Activated T-cell treated with anti-CD3 and anti-CD28 coated beads, Interleukin-2, amount 50 U/mL, for 4 hours (primary cell): ENCODE results near the gene ATRNL1. TPM values are rescaled to one million over a fixed set of nuclear protein-coding genes. Genes with fewer than 3 reads are reported as not detected.
"Not testable (repeated sequence)": the region's sequence is repeated elsewhere in the genome, so short reads cannot be mapped to it uniquely, and the experiment has no call there.

Experiments used
- ATAC-seq, 2 donors: fragments of 200-7000 bp; cut with Tn5 transposase; one replicate each; pipeline ENCODE4 v1.10.0; 2021
- DNase-seq: peaks from one replicate; pipeline ENCODE4 v3.0.0-alpha.2; 2020
- H3K27me3 Mint-ChIP-seq: one replicate; pipeline ENCODE4 v1.8.0; 2021; ENCODE audit warnings: low read depth, mixed read lengths
- H3K36me3 Mint-ChIP-seq: one replicate; pipeline ENCODE4 v1.8.0; 2022; ENCODE audit warnings: mixed read lengths; ENCODE audit not compliant: insufficient read depth
- H3K4me1 Mint-ChIP-seq: one replicate; pipeline ENCODE4 v1.8.0; 2021; ENCODE audit warnings: low read depth, mixed read lengths
- H3K4me3 Mint-ChIP-seq: one replicate; pipeline ENCODE4 v1.8.0; 2021; ENCODE audit warnings: mild to moderate bottlenecking, moderate library complexity, mixed read lengths
- H3K9me3 Mint-ChIP-seq: one replicate; pipeline ENCODE4 v1.8.0; 2021; ENCODE audit warnings: mixed read lengths
- total RNA-seq, 3 donors: library from RNA; stranded (reverse); gene quantifications; one replicate each; pipeline ENCODE4 v1.2.1, GENCODE V29; 2021

ATRNL1 gene
- total RNA-seq, 3 donors from 2014 or later: 0.11 to 0.16 TPM; not detected in 1

DNA sequence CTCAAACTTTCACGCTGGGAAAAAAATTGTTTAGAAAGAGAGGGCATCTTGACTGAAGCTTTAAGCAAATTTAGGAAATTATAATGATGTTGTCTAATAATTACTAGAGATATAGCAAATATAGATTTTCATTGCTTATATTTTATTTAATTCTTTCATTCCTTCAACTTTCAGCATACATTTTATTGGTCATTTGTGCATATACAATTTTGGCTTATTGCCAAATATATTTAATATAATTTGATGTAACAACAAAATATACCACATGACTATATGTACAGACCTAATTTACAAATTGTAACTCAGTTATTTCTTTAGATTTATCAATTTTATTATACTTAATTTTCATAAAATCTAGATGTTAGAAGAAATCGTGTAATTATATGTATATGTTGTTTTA lies 390.1 kb downstream of the ATRNL1 start:
- no peaks in the 10 kb centered on the region for H3K4me1 Mint-ChIP-seq
- no peak overlapping the region for H3K4me3 Mint-ChIP-seq
- H3K36me3 Mint-ChIP-seq: no peaks in the 10 kb centered on the region
- no peaks in the 10 kb centered on the region for H3K27me3 Mint-ChIP-seq
- no peaks in the 10 kb centered on the region for H3K9me3 Mint-ChIP-seq
- no peak for DNase-seq
- ATAC-seq: no peak

DNA sequence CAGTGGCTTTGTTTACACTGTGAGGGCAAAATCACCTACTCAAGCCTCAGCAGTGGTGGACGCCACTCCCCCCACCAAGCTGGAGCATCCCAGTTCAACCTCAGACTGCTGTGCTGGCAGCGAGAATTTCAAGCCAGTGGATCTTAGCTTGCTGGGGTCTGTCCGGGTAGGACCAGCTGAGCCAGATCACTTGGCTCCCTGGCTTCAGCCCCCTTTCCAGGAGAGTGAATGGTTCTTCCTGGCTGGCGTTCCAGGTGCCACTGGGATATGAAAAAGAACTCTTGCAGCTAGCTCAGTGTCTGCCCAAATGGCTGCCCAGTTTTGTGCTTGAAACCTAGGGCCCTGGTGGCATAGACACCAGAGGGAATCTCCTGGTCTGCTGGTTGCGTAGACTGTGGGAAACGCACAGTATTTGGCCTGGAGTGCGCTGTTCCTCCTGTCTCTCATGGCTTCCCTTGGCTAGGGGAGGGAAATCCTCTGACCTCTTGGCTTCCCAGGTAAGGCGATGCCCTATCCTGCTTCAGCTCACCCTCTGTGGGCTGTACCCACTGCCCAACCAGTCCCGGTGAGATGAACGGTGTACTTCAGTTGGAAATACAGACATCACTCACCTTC lies 398.5 kb downstream of the ATRNL1 start:
- H3K9me3 Mint-ChIP-seq: peaks cover 21% of the 10 kb centered on the region
- H3K4me1 Mint-ChIP-seq: no peaks in the 10 kb centered on the region
- no peaks in the 10 kb centered on the region for H3K36me3 Mint-ChIP-seq
- no peak overlapping the region for H3K4me3 Mint-ChIP-seq
- no peak for ATAC-seq
- no peaks in the 10 kb centered on the region for H3K27me3 Mint-ChIP-seq
- no peak for DNase-seq

GRCh38 chr10:115503546-115503945 lies 410.4 kb downstream of the ATRNL1 start:
- no peaks in the 10 kb centered on the region for H3K4me1 Mint-ChIP-seq
- H3K9me3 Mint-ChIP-seq: peaks cover 24% of the 10 kb centered on the region
- H3K27me3 Mint-ChIP-seq: no peaks in the 10 kb centered on the region
- H3K4me3 Mint-ChIP-seq: no peak overlapping the region
- no peaks in the 10 kb centered on the region for H3K36me3 Mint-ChIP-seq
- ATAC-seq: no peak
- no peak for DNase-seq

- H3K4me1 Mint-ChIP-seq: no peaks in the 10 kb centered on the region
- H3K9me3 Mint-ChIP-seq: peaks cover 8% of the 10 kb centered on the region
These were observed 421.7 kb downstream of the ATRNL1 start for GRCh38 chr10:115514895-115515294.

DNA sequence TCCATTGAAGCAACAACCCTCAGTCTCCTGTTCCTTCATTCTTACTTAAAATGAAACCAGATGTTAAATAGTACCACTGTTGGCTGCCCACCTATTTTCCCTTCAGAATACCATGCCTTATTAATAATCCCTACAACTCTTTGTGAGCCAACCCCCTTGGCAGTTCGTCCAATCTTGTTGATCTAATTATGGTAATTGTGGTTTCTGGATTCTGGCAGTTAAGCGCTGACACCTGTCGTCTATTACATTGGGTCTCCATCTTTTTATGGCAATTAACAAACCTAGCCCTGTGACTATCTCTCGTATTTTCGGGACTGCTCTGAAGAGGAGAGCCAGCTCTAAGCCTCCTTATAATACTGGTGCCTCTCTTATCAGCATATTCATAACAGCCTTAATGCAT lies 432.0 kb downstream of the ATRNL1 start:
- peaks cover 32% of the 10 kb centered on the region for H3K9me3 Mint-ChIP-seq
- ATAC-seq (no peak), DNase-seq (no peak)
- H3K4me3 Mint-ChIP-seq: no peak overlapping the region
- H3K27me3 Mint-ChIP-seq: no peaks in the 10 kb centered on the region
- no peaks in the 10 kb centered on the region for H3K4me1 Mint-ChIP-seq
- H3K36me3 Mint-ChIP-seq: no peaks in the 10 kb centered on the region

More at GRCh38 chr10:115514895-115515294, 421.7 kb downstream of the ATRNL1 start:
- no peak overlapping the region for H3K4me3 Mint-ChIP-seq
- no peaks in the 10 kb centered on the region for H3K27me3 Mint-ChIP-seq
- DNase-seq: no peak
- ATAC-seq: no peak
- H3K36me3 Mint-ChIP-seq: no peaks in the 10 kb centered on the region

- DNase-seq, ATAC-seq, H3K27me3 Mint-ChIP-seq, H3K4me3 Mint-ChIP-seq, H3K4me1 Mint-ChIP-seq, H3K36me3 Mint-ChIP-seq: not testable (repeated sequence)
- peaks cover 29% of the 10 kb centered on the region for H3K9me3 Mint-ChIP-seq
These were observed 434.5 kb downstream of the ATRNL1 start for GRCh38 chr10:115527682-115528081.

DNA sequence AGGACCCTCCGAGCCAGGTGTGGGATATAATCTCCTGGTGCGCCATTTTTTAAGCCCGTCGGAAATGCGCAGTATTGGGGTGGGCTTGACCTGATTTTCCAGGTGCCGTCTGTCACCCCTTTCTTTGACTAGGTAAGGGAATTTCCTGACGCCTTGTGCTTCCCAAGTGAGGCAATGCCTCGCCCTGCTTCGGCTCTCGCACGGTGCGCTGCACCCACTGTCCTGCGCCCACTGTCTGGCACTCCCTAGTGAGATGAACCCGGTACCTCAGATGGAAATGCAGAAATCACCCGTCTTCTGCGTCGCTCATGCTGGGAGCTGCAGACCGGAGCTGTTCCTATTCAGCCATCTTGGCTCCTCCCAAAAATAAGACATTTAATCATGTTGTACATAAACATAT lies 443.2 kb downstream of the ATRNL1 start:
- H3K27me3 Mint-ChIP-seq, H3K36me3 Mint-ChIP-seq, DNase-seq, H3K4me3 Mint-ChIP-seq, ATAC-seq, H3K9me3 Mint-ChIP-seq, H3K4me1 Mint-ChIP-seq: not testable (repeated sequence)

DNA sequence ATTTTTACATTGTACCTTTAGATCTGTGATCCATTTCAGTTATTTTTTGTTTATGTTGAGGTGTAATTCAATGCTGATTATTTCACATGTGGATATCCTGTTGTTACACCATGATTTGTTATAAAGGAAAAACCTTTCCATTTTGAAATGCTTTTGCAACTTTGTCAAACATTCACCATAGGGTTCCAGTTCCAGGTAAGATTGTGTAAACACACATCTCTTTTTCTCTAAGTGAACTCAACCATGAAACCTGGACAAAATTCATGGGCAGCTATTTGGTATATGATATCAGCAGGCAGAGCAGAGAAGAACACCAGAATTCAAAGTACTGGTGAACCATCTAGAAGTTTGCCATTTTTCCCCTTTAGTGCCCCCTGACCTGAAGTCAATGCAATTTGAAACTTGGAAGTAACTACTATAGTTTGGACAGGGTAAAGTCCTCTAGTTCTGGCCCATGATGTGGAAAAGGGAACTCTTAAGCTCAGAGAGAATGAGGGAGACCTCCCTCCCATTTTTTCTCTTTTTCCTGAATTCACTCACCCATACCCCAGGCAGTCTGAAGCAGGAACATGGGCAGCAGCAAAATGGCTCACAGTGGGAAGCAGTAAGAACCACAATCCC lies 446.1 kb downstream of the ATRNL1 start:
- H3K4me3 Mint-ChIP-seq: no peak overlapping the region
- H3K27me3 Mint-ChIP-seq: no peaks in the 10 kb centered on the region
- H3K36me3 Mint-ChIP-seq: no peaks in the 10 kb centered on the region

DNA sequence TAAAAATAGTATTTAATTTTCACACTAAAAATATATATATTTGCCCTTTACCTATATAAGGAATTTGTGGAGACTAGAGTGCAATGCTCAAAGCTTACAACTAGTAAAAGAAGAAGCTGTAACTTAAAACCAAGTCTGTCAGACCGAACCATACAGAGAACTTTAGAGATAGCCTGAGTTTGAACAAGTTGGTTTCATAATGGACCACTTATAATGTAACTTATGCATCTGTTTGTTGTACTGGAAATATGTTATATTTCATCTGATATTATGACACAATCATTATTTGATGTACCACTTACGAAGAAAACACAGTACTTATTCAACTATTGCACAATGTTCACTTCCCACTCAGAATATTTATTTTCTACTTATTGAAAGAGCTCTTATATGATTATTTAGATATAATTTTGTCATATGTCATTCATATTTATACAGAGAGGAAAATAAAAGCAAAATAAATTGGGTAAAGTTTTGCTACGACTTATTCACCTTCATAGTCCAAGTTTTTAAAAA lies 462.8 kb downstream of the ATRNL1 start:
- H3K27me3 Mint-ChIP-seq: no peaks in the 10 kb centered on the region
- peaks cover 6% of the 10 kb centered on the region for H3K9me3 Mint-ChIP-seq
- H3K36me3 Mint-ChIP-seq: no peaks in the 10 kb centered on the region
- no peak for ATAC-seq
- DNase-seq: no peak
- H3K4me1 Mint-ChIP-seq: no peaks in the 10 kb centered on the region
- no peak overlapping the region for H3K4me3 Mint-ChIP-seq

More for the DNA sequence above, 446.1 kb downstream of the ATRNL1 start:
- ATAC-seq: no peak
- Mint-ChIP-seq H3K9me3 (peaks cover 6% of the 10 kb centered on the region), H3K4me1 (no peaks in the 10 kb centered on the region)
- DNase-seq: no peak

DNA sequence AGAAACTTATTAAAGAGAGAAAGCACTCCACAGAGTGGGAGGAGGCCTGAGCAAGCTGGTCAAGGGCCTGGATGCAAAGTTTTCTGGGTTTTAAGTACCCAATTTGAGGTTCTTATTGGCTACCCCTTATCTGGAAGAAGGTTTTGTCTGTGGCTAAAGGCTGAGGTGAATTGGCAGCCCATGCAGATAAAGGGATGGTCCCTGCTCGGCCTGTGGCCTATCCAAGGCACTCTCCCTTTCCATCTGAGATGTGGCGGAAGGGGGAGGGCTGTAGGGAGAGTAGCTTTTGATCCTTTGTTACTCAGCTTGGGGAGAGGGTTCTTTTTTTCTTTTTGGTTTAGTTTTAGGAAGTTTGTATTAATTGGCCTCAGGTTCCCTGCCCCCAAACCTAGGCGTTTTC lies 465.1 kb downstream of the ATRNL1 start:
- Mint-ChIP-seq H3K9me3 (peaks cover 6% of the 10 kb centered on the region), H3K27me3 (no peaks in the 10 kb centered on the region), H3K36me3 (no peaks in the 10 kb centered on the region), H3K4me3 (no peak overlapping the region), H3K4me1 (no peaks in the 10 kb centered on the region)
- ATAC-seq: no peak
- no peak for DNase-seq

DNA sequence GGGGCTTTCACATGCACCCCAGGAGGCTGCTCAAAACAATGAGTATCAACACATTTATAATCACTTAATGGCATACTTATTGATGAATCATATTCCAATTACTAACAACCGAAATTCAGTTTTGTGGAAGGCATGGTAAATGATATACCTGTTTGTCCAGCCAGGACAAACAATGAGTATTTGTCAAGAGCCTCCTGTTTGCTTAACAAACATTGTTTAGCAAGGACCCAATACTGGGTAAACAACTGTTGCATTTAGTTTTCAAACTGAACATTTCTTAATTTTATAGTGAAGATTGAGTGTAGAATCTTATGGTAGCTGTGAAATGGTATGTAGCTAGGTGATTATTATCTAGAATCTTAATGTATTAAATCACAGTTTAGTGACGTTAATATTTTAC lies 473.7 kb downstream of the ATRNL1 start:
- Mint-ChIP-seq H3K4me3 (no peak overlapping the region), H3K9me3 (no peaks in the 10 kb centered on the region), H3K27me3 (no peaks in the 10 kb centered on the region), H3K36me3 (no peaks in the 10 kb centered on the region), H3K4me1 (no peaks in the 10 kb centered on the region)
- ATAC-seq (no peak), DNase-seq (no peak)

DNA sequence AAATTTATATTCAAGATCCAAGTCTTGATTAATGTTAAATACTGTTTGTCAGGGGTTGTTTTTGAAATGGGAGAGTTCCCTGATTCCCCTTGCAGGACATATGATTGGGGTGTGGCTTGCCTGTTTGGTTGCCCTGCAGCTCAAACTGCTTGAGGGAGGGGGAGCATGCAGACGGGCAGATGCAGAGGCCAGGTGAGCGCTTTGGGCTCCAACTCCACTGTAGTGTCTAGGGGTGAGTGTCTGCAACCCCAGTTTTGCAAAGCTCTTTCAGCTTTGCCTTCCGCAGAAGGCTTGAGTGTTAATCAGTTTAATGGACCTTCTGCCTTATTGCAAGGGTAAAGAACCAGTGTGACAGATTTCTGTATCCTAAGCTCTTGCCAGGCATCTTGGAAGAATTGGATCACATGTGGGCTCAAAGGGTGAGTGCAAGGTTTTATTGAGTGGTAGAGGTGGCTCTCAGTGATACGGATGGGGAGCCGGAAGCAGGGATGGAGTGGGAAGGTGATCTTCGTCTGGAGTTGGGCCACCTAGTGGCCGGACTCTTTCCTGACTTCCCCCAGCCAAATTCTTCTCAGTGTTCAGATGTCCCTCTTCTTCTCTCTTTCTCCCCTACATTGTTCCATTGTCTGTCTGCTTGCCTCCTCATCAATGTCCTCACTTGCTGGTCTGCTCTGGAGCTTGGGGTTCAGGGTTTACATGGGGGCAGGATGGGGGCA lies 479.7 kb downstream of the ATRNL1 start:
- ATAC-seq: no peak
- no peak for DNase-seq

GRCh38 chr10:115580239-115580638 lies 487.1 kb downstream of the ATRNL1 start:
- Mint-ChIP-seq H3K4me1 (no peaks in the 10 kb centered on the region), H3K4me3 (no peak overlapping the region), H3K36me3 (no peaks in the 10 kb centered on the region), H3K27me3 (no peaks in the 10 kb centered on the region), H3K9me3 (peaks cover 15% of the 10 kb centered on the region)
- ATAC-seq (no peak), DNase-seq (no peak)

More for the DNA sequence above, 479.7 kb downstream of the ATRNL1 start:
- Mint-ChIP-seq H3K4me1 (no peaks in the 10 kb centered on the region), H3K9me3 (peaks cover under 1% of the 10 kb centered on the region), H3K36me3 (no peaks in the 10 kb centered on the region), H3K27me3 (no peaks in the 10 kb centered on the region), H3K4me3 (no peak overlapping the region)

GRCh38 chr10:115593060-115593459 lies 499.9 kb downstream of the ATRNL1 start:
- no peaks in the 10 kb centered on the region for H3K36me3 Mint-ChIP-seq
- no peaks in the 10 kb centered on the region for H3K27me3 Mint-ChIP-seq
- no peak for DNase-seq
- no peak for ATAC-seq
- H3K4me3 Mint-ChIP-seq: no peak overlapping the region
- no peaks in the 10 kb centered on the region for H3K4me1 Mint-ChIP-seq
- peaks cover 3% of the 10 kb centered on the region for H3K9me3 Mint-ChIP-seq

GRCh38 chr10:115604627-115605026 lies 511.5 kb downstream of the ATRNL1 start:
- Mint-ChIP-seq H3K4me3 (no peak overlapping the region), H3K9me3 (peaks cover 4% of the 10 kb centered on the region), H3K27me3 (no peaks in the 10 kb centered on the region), H3K36me3 (no peaks in the 10 kb centered on the region), H3K4me1 (no peaks in the 10 kb centered on the region)
- ATAC-seq: no peak
- DNase-seq: no peak
